ENCODE results near the gene CD22.

The CD22 gene

GRCh38 chr19:35292421-35293362 is 36.3 kb upstream of the CD22 start:
- in situ Hi-C loops (cut with MboI; ENCODE audit: low sequenced_read_pairs, unreplicated experiment) = no loop called here
- no peak for TF ChIP-seq CTCF (IDR thresholded peaks at IDR 0.05; ENCODE audit: borderline replicate concordance, control extremely low read depth, extremely low read depth, insufficient read depth, missing control alignments)
- DNase-seq (ENCODE audit: low spot score) = no peak

- TF ChIP-seq CTCF (IDR thresholded peaks at IDR 0.05; ENCODE audit: borderline replicate concordance, control extremely low read depth, extremely low read depth, insufficient read depth, missing control alignments) = no peak
- in situ Hi-C loops (cut with MboI; ENCODE audit: low sequenced_read_pairs, unreplicated experiment) = no loop called here
- DNase-seq (ENCODE audit: low spot score) = no peak
Observed at GRCh38 chr19:35293363-35293739, 35.6 kb upstream of the CD22 start.

- no peak for DNase-seq (ENCODE audit: low spot score)
- no peak for TF ChIP-seq CTCF (IDR thresholded peaks at IDR 0.05; ENCODE audit: borderline replicate concordance, control extremely low read depth, extremely low read depth, insufficient read depth, missing control alignments)
- in situ Hi-C loops (cut with MboI; ENCODE audit: low sequenced_read_pairs, unreplicated experiment) = no loop called here
Observed at GRCh38 chr19:35293808-35294207, 35.2 kb upstream of the CD22 start.

GRCh38 chr19:35294328-35294727 is 34.7 kb upstream of the CD22 start:
- DNase-seq (ENCODE audit: low spot score) = no peak
- no peak for TF ChIP-seq CTCF (IDR thresholded peaks at IDR 0.05; ENCODE audit: borderline replicate concordance, control extremely low read depth, extremely low read depth, insufficient read depth, missing control alignments)
- in situ Hi-C loops (cut with MboI; ENCODE audit: low sequenced_read_pairs, unreplicated experiment) = no loop called here

- in situ Hi-C loops (cut with MboI; ENCODE audit: low sequenced_read_pairs, unreplicated experiment) = no loop called here
- no peak for TF ChIP-seq CTCF (IDR thresholded peaks at IDR 0.05; ENCODE audit: borderline replicate concordance, control extremely low read depth, extremely low read depth, insufficient read depth, missing control alignments)
- DNase-seq (ENCODE audit: low spot score) = no peak
Observed at GRCh38 chr19:35294859-35295791, 33.9 kb upstream of the CD22 start.

- no peak for TF ChIP-seq CTCF (IDR thresholded peaks at IDR 0.05; ENCODE audit: borderline replicate concordance, control extremely low read depth, extremely low read depth, insufficient read depth, missing control alignments)
- DNase-seq (ENCODE audit: low spot score) = peak; percentile 85
- in situ Hi-C loops (cut with MboI; ENCODE audit: low sequenced_read_pairs, unreplicated experiment) = no loop called here
Observed at GRCh38 chr19:35295792-35296462, 33.1 kb upstream of the CD22 start.
